WTC11 (cell line): ENCODE results near the gene SIT1. TPM values are rescaled to one million over a fixed set of nuclear protein-coding genes. Genes with fewer than 3 reads are reported as not detected.

ENCODE experiments used
- ATAC-seq: fragments of 200-7000 bp; cut with Tn5 transposase; 2 replicates; pipeline ENCODE4 v1.10.0; 2021; ENCODE audit warnings: mild to moderate bottlenecking, moderate library complexity
- CTCF ChIA-PET: fragments of 300-600 bp; sonication (Branson Sonifier 250); formaldehyde crosslinking; loops from one replicate; lab custom pipeline; 2021; ENCODE audit warnings: antibody characterized with exemption; lab: Charles Lee
- POLR2A ChIA-PET: fragments of 350-600 bp; sonication (Branson Sonifier 250); formaldehyde crosslinking; loops from one replicate; lab custom pipeline; 2021; ENCODE audit warnings: antibody characterized with exemption; lab: Charles Lee
- DNase-seq: peaks from one replicate; pipeline ENCODE4 v3.0.0; 2021; ENCODE audit warnings: low spot score
- H3K27ac Mint-ChIP-seq: 2 replicates; pipeline ENCODE4 v1.8.0; 2021; ENCODE audit warnings: mixed read lengths
- H3K27me3 Mint-ChIP-seq: 2 replicates; pipeline ENCODE4 v1.8.0; 2021; ENCODE audit warnings: low read depth, mild to moderate bottlenecking, moderate library complexity, mixed read lengths
- H3K36me3 Mint-ChIP-seq: 2 replicates; pipeline ENCODE4 v1.8.0; 2021; ENCODE audit warnings: mixed read lengths
- H3K4me1 Mint-ChIP-seq: 2 replicates; pipeline ENCODE4 v1.8.0; 2022; ENCODE audit warnings: mixed read lengths
- H3K4me3 Mint-ChIP-seq: 2 replicates; pipeline ENCODE4 v1.8.0; 2021; ENCODE audit warnings: mild to moderate bottlenecking, moderate library complexity, mixed read lengths
- H3K9me3 Mint-ChIP-seq: 2 replicates; pipeline ENCODE4 v1.8.0; 2021; ENCODE audit warnings: mixed read lengths
- AFF4 ChIP-seq: sonication (generic); formaldehyde crosslinking; IDR thresholded peaks from 2 replicates; pipeline ENCODE4 v1.8.1; 2023; ENCODE audit warnings: mild to moderate bottlenecking, missing genetic modification reagents, borderline replicate concordance
- AR ChIP-seq: fragments of 250-450 bp; sonication (Bioruptor Pico); IDR thresholded peaks from 2 replicates; pipeline ENCODE4 v1.9.0; 2021; ENCODE audit warnings: mild to moderate bottlenecking
- ATF1 ChIP-seq: sonication (generic); formaldehyde crosslinking; IDR thresholded peaks from 2 replicates; pipeline ENCODE4 v1.8.1; 2023; ENCODE audit warnings: mild to moderate bottlenecking, moderate library complexity, missing genetic modification reagents
- ATF2 ChIP-seq: sonication (generic); formaldehyde crosslinking; IDR thresholded peaks from 2 replicates; pipeline ENCODE4 v1.8.1; 2022; ENCODE audit warnings: low read depth, missing genetic modification reagents, borderline replicate concordance
- CREB1 ChIP-seq: sonication (generic); formaldehyde crosslinking; IDR thresholded peaks from 2 replicates; pipeline ENCODE4 v1.8.0; 2023; ENCODE audit warnings: mild to moderate bottlenecking, missing genetic modification reagents
- ERG ChIP-seq: fragments of 250-450 bp; sonication (Bioruptor Pico); IDR thresholded peaks from 2 replicates; pipeline ENCODE4 v1.8.0; 2021; ENCODE audit warnings: mild to moderate bottlenecking
- ESRRA ChIP-seq: sonication (generic); formaldehyde crosslinking; IDR thresholded peaks from 2 replicates; pipeline ENCODE4 v1.8.1; 2022; ENCODE audit warnings: mild to moderate bottlenecking, missing genetic modification reagents, borderline replicate concordance
- HMGA2 ChIP-seq: fragments of 250-450 bp; sonication (Bioruptor Pico); IDR thresholded peaks from 2 replicates; pipeline ENCODE4 v1.4.0; 2021; ENCODE audit warnings: mild to moderate bottlenecking, moderate library complexity
- JAZF1 ChIP-seq: fragments of 250-450 bp; sonication (Bioruptor Pico); IDR thresholded peaks from 2 replicates; pipeline ENCODE4 v1.9.0; 2021; ENCODE audit warnings: moderate library complexity, mild to moderate bottlenecking, inconsistent platforms
- KAT7 ChIP-seq: sonication (generic); formaldehyde crosslinking; IDR thresholded peaks from 2 replicates; pipeline ENCODE4 v1.8.1; 2023; ENCODE audit warnings: missing genetic modification reagents, mild to moderate bottlenecking, borderline replicate concordance
- NFYB ChIP-seq: sonication (generic); formaldehyde crosslinking; conservative IDR thresholded peaks from 2 replicates; pipeline ENCODE4 v1.8.0; 2022; ENCODE audit warnings: low read depth, missing genetic modification reagents
- NR3C1 ChIP-seq: sonication (generic); formaldehyde crosslinking; conservative IDR thresholded peaks from 2 replicates; pipeline ENCODE4 v1.8.1; 2023; ENCODE audit warnings: low read depth, mild to moderate bottlenecking, missing genetic modification reagents
- PRRX2 ChIP-seq: fragments of 250-450 bp; sonication (Bioruptor Pico); IDR thresholded peaks from 2 replicates; pipeline ENCODE4 v1.8.0; 2021; ENCODE audit warnings: mild to moderate bottlenecking
- RELA ChIP-seq: sonication (generic); formaldehyde crosslinking; IDR thresholded peaks from 2 replicates; pipeline ENCODE4 v1.8.1; 2022; ENCODE audit warnings: missing genetic modification reagents, mild to moderate bottlenecking, borderline replicate concordance
- SMAD3 ChIP-seq: sonication (generic); formaldehyde crosslinking; IDR thresholded peaks from 2 replicates; pipeline ENCODE4 v1.8.0; 2022; ENCODE audit warnings: missing genetic modification reagents, mild to moderate bottlenecking, borderline replicate concordance
- SOX15 ChIP-seq: fragments of 250-450 bp; sonication (Bioruptor Pico); IDR thresholded peaks from 2 replicates; pipeline ENCODE4 v1.9.0; 2021; ENCODE audit warnings: mild to moderate bottlenecking
- TEAD4 ChIP-seq: sonication (generic); formaldehyde crosslinking; IDR thresholded peaks from 2 replicates; pipeline ENCODE4 v1.8.0; 2022; ENCODE audit warnings: mild to moderate bottlenecking, missing genetic modification reagents
- ZBTB21 ChIP-seq: sonication (generic); formaldehyde crosslinking; IDR thresholded peaks from 2 replicates; pipeline ENCODE4 v1.8.1; 2023; ENCODE audit warnings: mild to moderate bottlenecking, missing genetic modification reagents, borderline replicate concordance
- ZNF138 ChIP-seq: sonication (generic); formaldehyde crosslinking; conservative IDR thresholded peaks from 2 replicates; pipeline ENCODE4 v1.8.1; 2022; ENCODE audit warnings: mild to moderate bottlenecking, moderate library complexity, missing genetic modification reagents
- ZNF219 ChIP-seq: sonication (generic); formaldehyde crosslinking; IDR thresholded peaks from 2 replicates; pipeline ENCODE4 v1.8.0; 2023; ENCODE audit warnings: missing genetic modification reagents, mild to moderate bottlenecking, borderline replicate concordance
- ZNF232 ChIP-seq: sonication (generic); formaldehyde crosslinking; IDR thresholded peaks from 2 replicates; pipeline ENCODE4 v1.8.0; 2022; ENCODE audit warnings: mild to moderate bottlenecking, missing genetic modification reagents
- ZNF317 ChIP-seq: sonication (generic); formaldehyde crosslinking; IDR thresholded peaks from 2 replicates; pipeline ENCODE4 v1.8.1; 2023; ENCODE audit warnings: low read depth, mild to moderate bottlenecking, moderate library complexity, missing genetic modification reagents, borderline replicate concordance
- ZNF671 ChIP-seq: fragments of 250-450 bp; sonication (Bioruptor Pico); IDR thresholded peaks from 2 replicates; pipeline ENCODE4 v1.8.0; 2021; ENCODE audit warnings: mild to moderate bottlenecking
- total RNA-seq: library from RNA; stranded (reverse); gene quantifications from 3 replicates; pipeline ENCODE4 v1.2.3, GENCODE V29; 2021
- TF ChIP-seq, protein P1 (sequence below): sonication (generic); formaldehyde crosslinking; IDR thresholded peaks from 2 replicates; pipeline ENCODE4 v1.8.1; 2023; ENCODE audit warnings: mild to moderate bottlenecking, missing genetic modification reagents, moderate library complexity
- TF ChIP-seq, protein P2 (sequence below): sonication (generic); formaldehyde crosslinking; IDR thresholded peaks from 2 replicates; pipeline ENCODE4 v1.8.0; 2022; ENCODE audit warnings: mild to moderate bottlenecking, missing genetic modification reagents
- TF ChIP-seq, protein P3 (sequence below): sonication (generic); formaldehyde crosslinking; IDR thresholded peaks from 2 replicates; pipeline ENCODE4 v1.8.0; 2022; ENCODE audit warnings: mild to moderate bottlenecking, missing genetic modification reagents

SIT1 gene
- total RNA-seq, 1 experiment from 2014 or later, result 4.1 TPM

GRCh38 chr9:35606138-35606504 is 44.6 kb downstream of the SIT1 start (continued):
- no peak for TF ChIP-seq ZNF317 (CRISPR knock-in tag)
- no peak for TF ChIP-seq ZBTB21
- no peak for TF ChIP-seq SMAD3 (CRISPR knock-in tag)
- no peak for TF ChIP-seq ERG (CRISPR knock-in tag)
- TF ChIP-seq, protein P1, sequence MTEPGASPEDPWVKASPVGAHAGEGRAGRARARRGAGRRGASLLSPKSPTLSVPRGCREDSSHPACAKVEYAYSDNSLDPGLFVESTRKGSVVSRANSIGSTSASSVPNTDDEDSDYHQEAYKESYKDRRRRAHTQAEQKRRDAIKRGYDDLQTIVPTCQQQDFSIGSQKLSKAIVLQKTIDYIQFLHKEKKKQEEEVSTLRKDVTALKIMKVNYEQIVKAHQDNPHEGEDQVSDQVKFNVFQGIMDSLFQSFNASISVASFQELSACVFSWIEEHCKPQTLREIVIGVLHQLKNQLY (CRISPR knock-in tag), result no peak
- TF ChIP-seq KAT7, result no peak
- no peak for TF ChIP-seq ZNF219 (CRISPR knock-in tag)
- TF ChIP-seq NFYB (CRISPR knock-in tag), result no peak
- no peak for TF ChIP-seq RELA
- TF ChIP-seq AFF4 (CRISPR knock-in tag), result no peak
- no peak for TF ChIP-seq TEAD4 (CRISPR knock-in tag)
- TF ChIP-seq SOX15 (CRISPR knock-in tag), result no peak
- no peak for TF ChIP-seq ZNF671 (CRISPR knock-in tag)
- TF ChIP-seq ZNF138 (CRISPR knock-in tag), result no peak

DNA sequence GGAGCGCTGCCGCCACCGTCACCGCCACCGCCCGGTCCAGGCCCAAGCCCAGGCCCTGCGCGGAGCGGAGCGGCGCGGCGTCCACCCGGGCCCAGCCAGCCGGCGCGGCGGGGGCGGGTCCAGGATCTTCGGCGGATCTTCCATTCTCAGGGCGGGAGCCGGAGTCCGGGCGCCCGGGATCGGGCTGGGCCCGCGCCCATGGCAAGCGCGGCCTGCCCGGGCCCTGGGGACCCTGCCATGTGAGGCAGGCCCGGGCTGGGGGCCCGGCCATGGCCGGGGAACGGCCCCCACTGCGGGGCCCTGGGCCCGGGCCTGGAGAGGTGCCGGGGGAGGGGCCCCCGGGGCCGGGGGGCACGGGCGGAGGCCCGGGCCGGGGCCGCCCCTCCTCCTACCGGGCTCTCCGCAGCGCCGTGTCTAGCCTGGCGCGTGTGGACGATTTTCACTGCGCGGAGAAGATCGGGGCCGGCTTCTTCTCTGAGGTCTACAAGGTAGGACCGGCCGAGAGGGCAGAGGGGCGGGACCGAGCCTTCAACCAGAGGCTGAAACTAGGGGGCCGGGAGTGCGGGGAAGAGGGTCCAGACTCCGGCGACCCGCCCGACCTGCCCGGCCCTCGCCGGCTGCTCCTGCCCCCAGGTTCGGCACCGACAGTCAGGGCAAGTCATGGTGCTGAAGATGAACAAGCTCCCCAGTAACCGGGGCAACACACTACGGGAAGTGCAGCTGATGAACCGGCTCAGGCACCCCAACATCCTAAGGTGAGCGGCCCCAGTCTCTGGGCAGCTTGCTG is 45.2 kb downstream of the SIT1 start:
- peaks cover 5% of the 10 kb centered on the region for H3K27me3 Mint-ChIP-seq
- H3K27ac Mint-ChIP-seq, result no peak overlapping the region
- DNase-seq, result peak; percentile 48
- peak overlapping the region; percentile 75 for H3K4me3 Mint-ChIP-seq
- ATAC-seq, result peak; percentile 1
- no peaks in the 10 kb centered on the region for H3K9me3 Mint-ChIP-seq
- ChIA-PET CTCF (interaction anchor here (0.9 to 3.3 kb wide), 9 partner anchors 8 to 127 kb away, joined by 4 to 36 read pairs (median 7); partner anchors contain the start of genes ARHGEF39, CCDC107, CREB3 and RMRP), POLR2A (interaction anchor here (0.7 to 1.5 kb wide), 5 partner anchors 12 to 186 kb away, joined by 3 read pairs; partner anchors contain the start of gene CREB3)
- peaks cover 13% of the 10 kb centered on the region for H3K4me1 Mint-ChIP-seq
- H3K36me3 Mint-ChIP-seq, result no peaks in the 10 kb centered on the region
- no peak for TF ChIP-seq ESRRA (CRISPR knock-in tag)
- TF ChIP-seq, protein P2, sequence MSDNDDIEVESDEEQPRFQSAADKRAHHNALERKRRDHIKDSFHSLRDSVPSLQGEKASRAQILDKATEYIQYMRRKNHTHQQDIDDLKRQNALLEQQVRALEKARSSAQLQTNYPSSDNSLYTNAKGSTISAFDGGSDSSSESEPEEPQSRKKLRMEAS (CRISPR knock-in tag), result no peak
- no peak for TF ChIP-seq ATF2 (CRISPR knock-in tag)
- no peak for TF ChIP-seq ATF1 (CRISPR knock-in tag)
- TF ChIP-seq AR (CRISPR knock-in tag), result no peak
- no peak for TF ChIP-seq NR3C1 (CRISPR knock-in tag)
- TF ChIP-seq CREB1 (CRISPR knock-in tag), result no peak
- no peak for TF ChIP-seq ZNF232
- no peak for TF ChIP-seq ZNF219 (CRISPR knock-in tag)
- TF ChIP-seq PRRX2 (CRISPR knock-in tag), result no peak
- TF ChIP-seq ZNF671 (CRISPR knock-in tag), result no peak
- TF ChIP-seq, protein P3, sequence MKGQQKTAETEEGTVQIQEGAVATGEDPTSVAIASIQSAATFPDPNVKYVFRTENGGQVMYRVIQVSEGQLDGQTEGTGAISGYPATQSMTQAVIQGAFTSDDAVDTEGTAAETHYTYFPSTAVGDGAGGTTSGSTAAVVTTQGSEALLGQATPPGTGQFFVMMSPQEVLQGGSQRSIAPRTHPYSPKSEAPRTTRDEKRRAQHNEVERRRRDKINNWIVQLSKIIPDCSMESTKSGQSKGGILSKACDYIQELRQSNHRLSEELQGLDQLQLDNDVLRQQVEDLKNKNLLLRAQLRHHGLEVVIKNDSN (CRISPR knock-in tag), result no peak
- TF ChIP-seq HMGA2 (CRISPR knock-in tag), result no peak
- no peak for TF ChIP-seq JAZF1
